RWPE2 (cell line): Measurements from ENCODE around the gene LAMC1.

Source experiments
- ATAC-seq: fragments of 200-7000 bp; cut with Tn5 transposase; 3 replicates; pipeline ENCODE4 v1.9.1; 2021; ENCODE audit warnings: low read depth
- DNase-seq: peaks from one replicate; pipeline ENCODE4 v3.0.0-alpha.2; 2020; ENCODE audit warnings: low spot score
- H3K27ac ChIP-seq: fragments of 450-650 bp; 2 replicates; pipeline ENCODE4 v1.5.1; 2017; ENCODE audit warnings: mild to moderate bottlenecking; ENCODE audit not compliant: poor library complexity, severe bottlenecking
- H3K27me3 ChIP-seq: fragments of 250-450 bp; sonication (Bioruptor Pico); 2 replicates; pipeline ENCODE4 v1.5.1; 2021; ENCODE audit warnings: mild to moderate bottlenecking, moderate library complexity; ENCODE audit not compliant: insufficient read depth, poor library complexity, severe bottlenecking
- H3K36me3 ChIP-seq: fragments of 250-450 bp; sonication (Bioruptor Pico); 2 replicates; pipeline ENCODE4 v1.5.1; 2020; ENCODE audit warnings: low read depth, mild to moderate bottlenecking, moderate library complexity
- H3K4me1 ChIP-seq: fragments of 250-450 bp; sonication (Bioruptor Pico); 2 replicates; pipeline ENCODE4 v1.5.1; 2021; ENCODE audit warnings: mild to moderate bottlenecking, moderate library complexity; ENCODE audit not compliant: insufficient read depth, poor library complexity, severe bottlenecking
- H3K4me3 ChIP-seq: fragments of 250-450 bp; sonication (Bioruptor Pico); 2 replicates; pipeline ENCODE4 v1.5.1; 2021; ENCODE audit warnings: mild to moderate bottlenecking, moderate library complexity; ENCODE audit not compliant: severe bottlenecking
- H3K9me3 ChIP-seq: fragments of 250-450 bp; sonication (Bioruptor Pico); 2 replicates; pipeline ENCODE4 v1.5.1; 2021; ENCODE audit warnings: mild to moderate bottlenecking, moderate library complexity; ENCODE audit not compliant: severe bottlenecking
- TF ChIP-seq, protein P1 (sequence below): fragments of 450-650 bp; IDR thresholded peaks from one replicate; pipeline ENCODE4 v1.5.1; 2017; ENCODE audit warnings: mild to moderate bottlenecking, moderate library complexity; ENCODE audit not compliant: poor library complexity, severe bottlenecking

The LAMC1 gene

DNA sequence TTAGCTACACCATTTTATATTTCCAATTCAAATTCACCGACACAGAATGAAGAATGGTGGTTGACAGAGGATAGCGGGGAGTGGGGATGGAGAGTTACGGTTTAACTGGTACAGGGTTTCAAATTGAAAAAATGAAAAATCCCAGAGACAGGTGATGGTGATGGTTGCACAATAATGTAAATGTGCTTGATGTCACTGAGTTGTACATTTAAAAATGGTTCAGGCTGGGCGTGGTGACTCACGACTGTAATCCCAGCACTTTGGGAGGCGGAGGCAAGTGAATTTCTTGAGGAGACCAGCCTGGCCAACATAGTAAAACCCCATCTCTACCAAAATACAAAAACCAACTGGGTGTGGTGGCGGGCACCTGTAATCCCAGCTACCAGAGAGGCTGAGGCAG is 39.1 kb upstream of the LAMC1 start:
- H3K27me3 ChIP-seq: no peaks in the 10 kb centered on the region
- no peak overlapping the region for H3K27ac ChIP-seq
- no peak for DNase-seq
- H3K9me3 ChIP-seq: no peaks in the 10 kb centered on the region
- H3K36me3 ChIP-seq: no peaks in the 10 kb centered on the region
- H3K4me1 ChIP-seq: peaks cover under 1% of the 10 kb centered on the region
- ATAC-seq: no peak
- H3K4me3 ChIP-seq: no peak overlapping the region
- TF ChIP-seq, protein P1, sequence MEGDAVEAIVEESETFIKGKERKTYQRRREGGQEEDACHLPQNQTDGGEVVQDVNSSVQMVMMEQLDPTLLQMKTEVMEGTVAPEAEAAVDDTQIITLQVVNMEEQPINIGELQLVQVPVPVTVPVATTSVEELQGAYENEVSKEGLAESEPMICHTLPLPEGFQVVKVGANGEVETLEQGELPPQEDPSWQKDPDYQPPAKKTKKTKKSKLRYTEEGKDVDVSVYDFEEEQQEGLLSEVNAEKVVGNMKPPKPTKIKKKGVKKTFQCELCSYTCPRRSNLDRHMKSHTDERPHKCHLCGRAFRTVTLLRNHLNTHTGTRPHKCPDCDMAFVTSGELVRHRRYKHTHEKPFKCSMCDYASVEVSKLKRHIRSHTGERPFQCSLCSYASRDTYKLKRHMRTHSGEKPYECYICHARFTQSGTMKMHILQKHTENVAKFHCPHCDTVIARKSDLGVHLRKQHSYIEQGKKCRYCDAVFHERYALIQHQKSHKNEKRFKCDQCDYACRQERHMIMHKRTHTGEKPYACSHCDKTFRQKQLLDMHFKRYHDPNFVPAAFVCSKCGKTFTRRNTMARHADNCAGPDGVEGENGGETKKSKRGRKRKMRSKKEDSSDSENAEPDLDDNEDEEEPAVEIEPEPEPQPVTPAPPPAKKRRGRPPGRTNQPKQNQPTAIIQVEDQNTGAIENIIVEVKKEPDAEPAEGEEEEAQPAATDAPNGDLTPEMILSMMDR: no peak

DNA sequence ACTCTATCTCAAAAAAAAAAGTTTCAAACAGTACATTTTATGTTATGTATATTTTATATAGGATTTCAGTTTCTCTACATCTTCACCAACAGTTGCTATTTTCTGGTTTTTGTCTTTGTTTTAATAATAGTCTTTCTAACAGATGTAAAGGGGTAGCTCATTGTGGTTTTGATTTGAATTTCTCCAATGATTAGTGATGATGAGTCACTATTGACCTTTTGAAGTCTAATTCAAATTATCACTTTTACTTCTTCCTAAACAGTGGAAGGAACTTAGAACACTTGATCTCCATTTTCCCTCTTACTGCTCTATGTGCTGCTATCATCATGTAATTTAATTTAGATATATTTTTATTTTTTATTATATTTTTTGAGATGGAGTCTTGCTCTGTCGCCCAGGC is 38.6 kb upstream of the LAMC1 start:
- DNase-seq (no peak), ATAC-seq (no peak)
- Histone ChIP-seq H3K36me3 (no peaks in the 10 kb centered on the region), H3K27ac (no peak overlapping the region), H3K27me3 (no peaks in the 10 kb centered on the region), H3K9me3 (no peaks in the 10 kb centered on the region), H3K4me1 (peaks cover 3% of the 10 kb centered on the region), H3K4me3 (no peak overlapping the region)
- TF ChIP-seq, protein P1: no peak

- no peaks in the 10 kb centered on the region for H3K36me3 ChIP-seq
- no peak overlapping the region for H3K4me3 ChIP-seq
- H3K27ac ChIP-seq: no peak overlapping the region
- H3K27me3 ChIP-seq: no peaks in the 10 kb centered on the region
- H3K4me1 ChIP-seq: peaks cover 10% of the 10 kb centered on the region
- no peaks in the 10 kb centered on the region for H3K9me3 ChIP-seq
- ATAC-seq: no peak
- TF ChIP-seq, protein P1: no peak
- DNase-seq: no peak
These were observed 37.3 kb upstream of the LAMC1 start for GRCh38 chr1:182985876-182986275.

- Histone ChIP-seq H3K9me3 (no peaks in the 10 kb centered on the region), H3K36me3 (no peaks in the 10 kb centered on the region), H3K4me3 (no peak overlapping the region), H3K4me1 (peaks cover 10% of the 10 kb centered on the region), H3K27me3 (no peaks in the 10 kb centered on the region), H3K27ac (peak overlapping the region; percentile 6)
- DNase-seq (no peak), ATAC-seq (peak; percentile 35; the same call in 1 of the 3 replicates)
- TF ChIP-seq, protein P1: no peak
These were observed 32.6 kb upstream of the LAMC1 start for GRCh38 chr1:182990413-182991144.

DNA sequence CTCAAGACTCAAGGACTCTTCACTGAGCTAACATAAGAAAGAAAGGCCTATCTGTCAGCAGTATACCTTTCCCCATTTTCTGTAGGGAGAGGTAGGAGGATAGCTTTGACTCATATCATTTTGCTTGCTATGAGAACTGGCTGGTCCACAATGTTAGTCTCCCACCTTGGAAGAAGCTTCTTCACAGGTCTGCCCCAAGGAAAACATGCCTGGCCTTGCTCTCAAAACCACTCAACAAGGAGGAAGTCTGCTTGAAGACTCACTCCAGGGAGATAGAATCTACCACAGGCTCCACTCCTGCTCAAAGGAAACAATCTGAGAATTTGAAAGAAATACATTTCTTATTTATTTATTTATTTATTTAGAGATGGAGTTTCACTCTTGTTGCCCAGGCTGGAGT is 29.5 kb upstream of the LAMC1 start:
- H3K27ac ChIP-seq: no peak overlapping the region
- TF ChIP-seq, protein P1: no peak
- H3K9me3 ChIP-seq: no peaks in the 10 kb centered on the region
- no peaks in the 10 kb centered on the region for H3K27me3 ChIP-seq
- ATAC-seq (no peak), DNase-seq (no peak)
- no peak overlapping the region for H3K4me3 ChIP-seq
- peaks cover 10% of the 10 kb centered on the region for H3K4me1 ChIP-seq
- H3K36me3 ChIP-seq: no peaks in the 10 kb centered on the region
